Activated CD4-positive, alpha-beta T cell treated with anti-CD3 and anti-CD28 coated beads, Interleukin-2, amount 50 U/mL, for 48 hours (primary cell): Measurements from ENCODE around the gene CDH11.

Experiments used
- DNase-seq, 2 experiments: peaks; one replicate each; pipeline ENCODE4 v3.0.0-alpha.2; 2020

CDH11 gene

DNA sequence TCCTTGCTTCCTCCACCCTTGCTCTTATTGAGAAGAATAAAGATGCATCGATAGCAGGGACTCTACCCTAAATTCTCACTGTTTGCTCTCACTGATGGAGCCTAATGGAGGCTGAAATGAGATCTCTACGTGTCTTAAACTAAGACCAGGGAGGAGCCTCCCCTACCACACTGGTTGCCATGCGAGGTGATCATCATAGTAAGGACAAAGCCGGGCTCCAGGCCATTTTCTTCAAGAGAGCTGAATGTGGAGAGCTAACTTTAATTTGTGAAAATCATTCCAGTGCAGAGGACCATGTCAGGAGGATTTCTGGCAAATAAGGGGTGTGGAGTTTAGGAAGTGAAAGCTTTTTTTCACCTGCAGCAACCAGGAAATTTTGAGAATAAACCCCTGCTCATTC is 5.6 kb downstream of the CDH11 start:
- DNase-seq: no peak

DNA sequence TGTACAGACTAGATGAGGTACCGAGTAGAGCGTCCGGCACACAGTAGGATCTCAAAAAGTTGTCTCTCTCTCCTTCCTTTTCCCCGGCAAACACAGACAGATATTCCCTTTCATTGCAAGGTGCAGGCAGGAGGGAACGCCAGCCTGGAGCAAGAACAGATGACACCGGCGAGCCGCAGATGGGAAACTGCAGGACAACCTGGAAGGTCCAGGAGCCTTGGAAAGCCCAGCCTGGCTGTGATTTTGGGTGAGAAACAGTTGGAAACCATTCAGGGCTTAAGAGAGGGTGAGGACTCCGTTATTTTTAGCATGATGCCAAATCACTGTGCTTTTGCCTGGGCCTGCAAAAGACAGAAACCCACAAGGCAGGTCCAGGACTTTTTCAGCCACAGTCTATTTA is 7.3 kb downstream of the CDH11 start:
- no peak for DNase-seq

GRCh38 chr16:65113441-65113840 is 8.4 kb downstream of the CDH11 start:
- DNase-seq: no peak

DNA sequence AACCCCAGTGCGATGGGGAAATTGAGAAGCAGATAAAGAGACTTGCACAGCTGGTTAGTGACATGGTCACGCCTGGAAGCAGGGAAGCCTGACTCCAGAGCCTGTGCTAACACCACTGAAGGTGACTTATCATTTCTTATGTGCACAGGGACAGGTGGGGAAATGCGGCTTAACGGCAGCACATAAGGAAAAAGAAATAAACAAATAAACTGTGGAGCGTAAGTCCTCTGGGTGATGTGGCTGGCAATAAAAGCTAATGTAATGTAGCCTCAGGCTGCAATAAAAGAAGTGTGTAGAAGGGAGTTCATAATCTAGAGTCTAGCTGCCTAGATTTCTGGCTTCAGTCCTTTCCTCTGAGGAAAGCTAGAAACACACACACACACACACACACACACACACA is 10.6 kb downstream of the CDH11 start:
- no peak for DNase-seq

DNA sequence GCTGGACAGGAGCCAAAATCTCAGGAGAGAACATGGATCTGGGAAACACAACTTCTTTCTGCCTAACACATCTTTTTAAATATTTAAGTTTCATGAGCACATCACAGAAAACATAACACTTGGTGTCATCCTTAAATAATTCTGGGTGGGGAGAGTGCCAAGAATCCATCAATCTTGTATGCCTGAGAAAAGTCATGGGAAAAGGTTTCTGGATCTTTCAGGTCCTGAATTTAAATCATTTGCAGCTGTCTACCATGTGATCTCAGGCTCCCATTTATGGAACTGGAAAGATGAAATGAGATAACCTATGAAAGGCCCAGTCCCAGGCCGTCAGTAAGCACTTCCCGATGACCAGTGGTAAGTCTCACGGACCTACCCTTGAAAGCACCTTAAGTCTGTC is 15.1 kb downstream of the CDH11 start:
- DNase-seq: no peak

DNA sequence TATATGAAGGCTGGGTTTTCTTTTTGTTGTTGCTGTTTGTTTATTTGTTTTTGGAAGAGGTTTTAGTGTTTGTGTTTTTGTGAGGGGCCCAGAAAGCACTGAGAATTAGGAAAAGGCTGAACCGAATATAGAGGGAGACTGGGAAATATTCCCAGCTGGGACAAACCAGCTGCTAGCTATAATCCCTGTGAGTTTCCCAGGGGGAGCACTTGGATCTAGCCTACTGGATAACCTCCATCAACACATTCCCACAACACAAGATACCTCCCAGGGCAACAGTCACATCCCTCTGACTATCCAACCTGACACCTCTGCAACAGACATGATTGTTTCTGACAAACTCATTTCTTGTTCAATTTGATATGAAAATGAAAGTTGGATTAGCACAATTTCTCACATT is 16.7 kb downstream of the CDH11 start:
- DNase-seq: no peak

GRCh38 chr16:65104471-65104870 is 17.4 kb downstream of the CDH11 start:
- DNase-seq: no peak

DNA sequence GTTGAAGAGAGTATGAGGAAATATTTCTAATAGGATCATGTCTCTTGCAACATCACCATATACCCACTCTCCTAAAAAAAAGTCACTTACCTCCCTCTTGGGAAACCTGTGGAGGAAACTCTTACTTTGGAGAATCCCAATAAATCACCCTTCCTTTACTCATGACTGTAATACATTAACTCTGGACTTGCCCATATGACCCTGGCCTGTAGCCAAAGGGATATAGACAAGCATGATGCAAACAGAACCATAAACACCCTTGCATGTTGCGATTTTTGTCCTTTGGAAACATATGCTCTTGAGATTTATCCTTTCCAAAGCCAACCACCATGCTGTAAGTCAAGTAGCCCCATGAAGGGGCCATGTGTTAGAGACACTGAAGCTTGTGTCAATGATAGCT is 19.5 kb downstream of the CDH11 start:
- no peak for DNase-seq

DNA sequence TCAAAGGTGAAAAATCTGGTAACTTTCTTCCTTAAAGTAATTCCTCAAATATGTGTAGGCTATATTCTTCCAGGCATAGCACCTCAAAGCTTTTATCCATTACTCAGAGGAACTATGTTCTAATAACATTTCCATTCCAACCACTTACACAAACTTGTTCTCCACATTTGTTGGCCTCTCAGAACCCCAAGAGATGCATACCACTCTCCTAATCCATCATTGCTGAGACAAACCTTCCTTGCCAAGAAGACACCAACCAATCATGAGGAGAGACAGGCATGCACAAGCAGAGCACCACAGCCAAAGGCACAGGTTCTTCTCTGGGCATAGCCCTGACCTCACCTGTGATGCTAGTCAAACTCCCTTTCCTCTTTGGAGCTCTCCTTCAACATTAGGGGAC is 20.9 kb downstream of the CDH11 start:
- DNase-seq: no peak

GRCh38 chr16:65099607-65100006 is 22.3 kb downstream of the CDH11 start:
- DNase-seq: no peak

DNA sequence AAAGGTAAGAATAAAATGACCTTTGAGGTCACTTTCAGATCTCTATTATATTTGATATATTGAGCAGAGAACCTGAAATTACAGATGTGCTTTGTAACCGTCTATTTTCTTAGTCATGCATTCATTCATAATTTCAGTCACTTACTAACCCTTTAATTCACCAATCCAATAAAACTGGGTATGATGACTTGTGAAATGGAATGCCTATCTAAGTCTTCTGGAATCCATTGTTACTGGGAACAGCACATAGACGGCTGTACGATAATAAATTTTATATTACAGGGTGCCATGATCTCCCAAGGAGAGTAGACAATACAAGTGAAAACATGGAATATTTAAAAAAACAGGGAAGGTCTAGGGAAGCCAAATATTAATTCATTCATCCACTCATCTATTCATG is 22.9 kb downstream of the CDH11 start:
- DNase-seq: no peak

DNA sequence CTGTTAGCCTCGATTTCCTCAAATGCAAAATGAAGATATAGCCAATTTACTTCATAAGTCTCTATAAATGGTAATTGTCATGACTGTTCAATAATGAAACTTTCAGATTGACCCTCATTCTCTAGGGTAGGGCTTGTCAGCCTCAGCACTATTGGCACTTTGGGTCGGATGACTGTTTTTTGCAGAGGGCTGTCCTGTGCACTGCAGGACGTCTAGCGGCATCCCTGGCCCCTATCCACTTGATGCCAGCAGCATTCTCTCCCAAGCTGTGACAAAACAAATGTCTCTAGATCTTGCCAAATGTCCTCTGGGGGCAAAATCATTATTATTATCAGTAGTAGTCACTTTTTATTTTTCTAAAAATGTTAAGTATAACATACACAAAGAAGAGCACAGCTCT is 24.6 kb downstream of the CDH11 start:
- DNase-seq: no peak

DNA sequence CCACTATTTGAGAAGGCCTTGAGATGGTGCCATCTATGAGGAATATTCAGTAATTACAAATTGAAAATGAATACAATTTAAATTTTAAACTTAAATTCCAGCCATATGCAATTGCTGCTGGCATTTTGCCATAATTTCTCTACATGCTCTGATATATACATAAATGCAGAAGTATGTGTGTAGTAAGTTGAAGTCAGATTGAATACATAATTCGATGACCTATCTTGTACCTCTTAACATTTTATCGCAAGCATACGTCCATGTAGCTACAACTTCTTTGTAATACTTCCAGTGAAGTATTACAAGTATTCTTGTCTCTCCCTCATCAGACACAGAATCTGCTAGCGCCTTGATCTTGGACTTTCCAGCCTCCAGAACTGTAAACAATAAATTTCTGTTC is 26.0 kb downstream of the CDH11 start:
- no peak for DNase-seq

- DNase-seq: no peak
These were observed 26.7 kb downstream of the CDH11 start for GRCh38 chr16:65095090-65095728.

GRCh38 chr16:65094009-65094408 is 27.9 kb downstream of the CDH11 start:
- no peak for DNase-seq

DNA sequence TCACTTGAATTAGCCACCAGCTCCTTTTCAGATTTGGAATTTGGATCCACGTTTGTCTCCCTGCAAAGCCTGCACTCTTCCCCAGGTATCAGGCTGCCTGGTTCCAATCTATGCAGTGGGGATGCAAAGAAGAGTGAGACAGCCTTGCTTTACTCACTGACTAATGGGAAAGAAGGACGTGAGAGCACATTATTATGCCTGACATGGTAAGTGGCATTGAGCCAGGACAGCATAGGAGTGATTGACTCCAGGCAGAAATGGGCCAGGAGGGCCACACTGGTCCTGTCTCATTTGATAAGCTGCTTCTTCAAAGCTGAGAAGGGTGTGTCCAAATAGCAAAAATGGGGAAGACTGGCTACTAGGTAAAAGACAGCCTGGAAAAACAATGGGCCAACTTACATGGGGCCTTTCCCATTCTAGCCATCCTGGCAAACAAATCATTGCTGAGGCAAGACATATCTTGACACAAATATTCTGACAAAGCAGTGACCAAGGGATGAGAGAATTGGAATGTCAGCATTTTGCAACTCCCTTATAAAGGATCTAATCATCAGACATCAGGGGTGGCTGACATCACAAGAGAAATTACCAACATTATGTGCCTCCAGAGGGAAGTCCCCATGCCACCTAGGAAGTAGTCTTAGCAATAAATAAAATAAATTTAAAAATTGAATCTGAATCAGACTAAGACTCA is 38.6 kb downstream of the CDH11 start:
- DNase-seq: no peak

DNA sequence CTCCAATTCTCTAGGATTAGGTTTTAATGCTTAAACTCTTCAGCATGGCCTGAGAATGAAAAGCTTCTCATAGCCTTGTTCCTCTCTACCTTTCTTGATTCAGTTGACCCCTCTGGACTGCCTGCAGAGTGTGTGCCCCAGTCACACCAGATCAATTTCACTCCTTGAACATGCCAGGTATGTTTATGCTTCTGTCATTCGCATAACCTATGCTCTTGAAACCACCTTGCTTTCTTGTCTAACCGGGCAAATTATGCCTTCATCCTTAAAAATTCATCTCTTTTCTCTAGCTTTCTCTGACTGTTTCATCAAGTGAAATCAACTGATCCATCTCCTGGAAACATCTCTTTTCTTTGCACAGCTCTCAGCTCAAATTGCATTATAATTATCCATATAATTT is 42.3 kb downstream of the CDH11 start:
- no peak for DNase-seq

- DNase-seq: no peak
These were observed 44.7 kb downstream of the CDH11 start for GRCh38 chr16:65077181-65077580.

GRCh38 chr16:65075877-65076276 is 46.0 kb downstream of the CDH11 start:
- no peak for DNase-seq

- no peak for DNase-seq
These were observed 50.2 kb downstream of the CDH11 start for GRCh38 chr16:65071433-65072311.

DNA sequence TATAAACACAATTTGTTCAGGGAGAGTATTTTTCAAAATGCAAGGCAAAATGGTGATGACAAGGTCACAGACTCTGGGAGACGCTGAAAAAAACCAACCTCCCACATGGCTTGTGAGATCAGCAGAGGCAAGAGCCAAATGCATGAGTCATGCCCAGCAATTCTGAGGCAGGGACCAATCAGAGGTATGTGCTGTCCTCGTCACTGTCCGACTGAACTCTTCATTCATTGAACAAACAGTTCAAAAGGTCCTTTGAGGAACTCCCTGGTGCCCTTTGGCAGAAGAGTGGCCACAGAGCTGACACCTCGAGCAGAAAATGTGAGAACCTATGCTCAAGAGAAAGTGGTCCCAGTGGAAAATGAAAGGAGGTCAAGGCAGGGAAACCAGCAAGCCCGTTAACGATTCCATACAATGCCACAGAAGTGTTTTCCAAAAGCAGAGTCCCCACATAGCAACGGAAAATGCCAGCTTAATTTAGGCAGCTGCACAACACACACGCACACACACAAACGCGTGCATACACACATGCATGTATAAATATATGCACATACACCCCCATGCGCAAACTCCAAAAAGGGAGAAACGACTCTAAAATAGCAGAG is 50.9 kb downstream of the CDH11 start:
- DNase-seq: no peak

DNA sequence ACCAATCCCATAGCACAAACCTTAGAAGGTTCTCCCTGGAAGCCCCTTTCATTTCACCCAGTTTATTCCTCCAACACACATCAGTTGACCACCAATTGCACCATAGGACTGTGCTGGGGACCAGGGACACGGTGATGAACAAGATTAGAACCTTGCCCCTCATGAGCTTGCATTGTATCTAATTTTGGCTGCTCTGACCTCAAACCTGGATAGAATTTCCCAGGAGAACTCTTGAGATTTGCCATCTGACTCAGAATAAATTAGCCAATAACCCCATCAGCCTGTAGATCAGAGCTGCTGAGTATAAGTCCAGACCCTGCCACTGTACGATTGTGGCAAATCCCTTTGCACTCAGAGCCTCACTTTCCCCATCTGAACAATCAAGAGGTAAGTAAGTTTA is 52.1 kb downstream of the CDH11 start:
- no peak for DNase-seq

DNA sequence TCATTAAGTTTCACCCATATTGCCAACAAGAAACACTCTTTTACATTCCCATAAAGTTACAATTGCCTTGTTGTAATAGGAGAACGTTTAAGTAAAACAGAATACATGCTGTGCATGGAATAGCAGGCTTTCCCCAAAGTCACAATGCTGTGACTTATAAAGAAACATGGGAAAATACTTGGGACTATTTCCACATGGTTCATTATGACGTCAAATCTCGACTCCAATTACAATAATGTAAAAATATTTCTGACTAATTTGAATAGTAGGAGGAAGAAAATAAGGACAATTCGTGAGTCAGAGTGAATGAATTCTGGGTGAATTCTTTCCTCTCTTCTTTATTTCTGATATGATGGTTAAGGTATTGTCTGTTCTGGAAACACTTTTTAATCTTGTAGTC is 52.8 kb downstream of the CDH11 start:
- DNase-seq: no peak
